K562 (cell line): ENCODE results near the gene CHD8. TPM values are rescaled to one million over a fixed set of nuclear protein-coding genes. Genes with fewer than 3 reads are reported as not detected.
A peak's percentile ranks its signal among the peaks of the same experiment; 100 is the strongest.

Experiments used
- AFF4 ChIP-seq: sonication (generic); formaldehyde crosslinking; IDR thresholded peaks from 2 replicates; pipeline ENCODE4 v1.8.0; 2023; ENCODE audit warnings: mild to moderate bottlenecking, missing genetic modification reagents
- BDP1 ChIP-seq: IDR thresholded peaks from 3 replicates; pipeline ENCODE4 v1.6.1; 2011; ENCODE audit not compliant: insufficient read length, insufficient read depth
- CUX1 ChIP-seq: fragments of 200-800 bp; sonication (Bioruptor generic); IDR thresholded peaks from 2 replicates; pipeline ENCODE4 v1.6.1; 2016; ENCODE audit warnings: missing genetic modification characterization, missing compliant biosample characterization
- FOXK2 ChIP-seq, 2 experiments: fragments of 450-650 bp; IDR thresholded peaks in 1 of 2; conservative IDR thresholded peaks in 1 of 2; 2 replicates each; pipeline ENCODE4 v1.6.1; 2016; ENCODE audit warnings: low read depth in 2 of 2, mild to moderate bottlenecking in 1 of 2
- FOXP1 ChIP-seq: sonication (generic); formaldehyde crosslinking; IDR thresholded peaks from 2 replicates; pipeline ENCODE4 v1.8.0; 2022; ENCODE audit warnings: mild to moderate bottlenecking, missing genetic modification reagents
- LARP7 ChIP-seq: fragments of 450-650 bp; IDR thresholded peaks from 2 replicates; pipeline ENCODE4 v1.6.1; 2016
- NFXL1 ChIP-seq: fragments of 450-650 bp; formaldehyde crosslinking; IDR thresholded peaks from 2 replicates; pipeline ENCODE4 v1.4.0; 2021; ENCODE audit warnings: mild to moderate bottlenecking
- TAF1 ChIP-seq: IDR thresholded peaks from 2 replicates; pipeline ENCODE4 v1.6.1; 2011; ENCODE audit warnings: mild to moderate bottlenecking, low read length, moderate library complexity; ENCODE audit not compliant: insufficient read depth, control insufficient read depth, severe bottlenecking; ENCODE audit errors: extremely low read depth
- ZNF407 ChIP-seq: fragments of 450-650 bp; IDR thresholded peaks from 2 replicates; pipeline ENCODE4 v1.6.1; 2016; ENCODE audit warnings: low read depth
- ZNF699 ChIP-seq: fragments of 250-450 bp; sonication (Bioruptor Pico); IDR thresholded peaks from 2 replicates; pipeline ENCODE4 v1.8.0; 2021; ENCODE audit warnings: mild to moderate bottlenecking, moderate library complexity; ENCODE audit not compliant: insufficient replicate concordance
- polyA plus RNA-seq, 8 experiments: library from polyadenylated mRNA; depleted of rRNA in 4 of 8; stranded (reverse) in 5 of 8; unstranded in 3 of 8; fragments of >200 nt; fragmentation: Nextera tagmentation in 2 of 8; fragmentation: Illumina TruSeq in 1 of 8; extraction: Ambion mirVana in 2 of 8; extraction: Trizol in 1 of 8; gene quantifications; 2 replicates each; pipeline versions ENCODE4 v1.2.1 to v1.2.3, GENCODE V29; 2011 to 2014; ENCODE audit warnings: inconsistent platforms in 1 of 8, missing spikeins in 1 of 8
- total RNA-seq, 7 experiments: library from RNA; depleted of rRNA in 6 of 7; stranded (reverse); fragments of >200 nt in 6 of 7; fragmentation: Illumina TruSeq in 2 of 7; extraction: Trizol in 2 of 7; gene quantifications; 2 replicates each; pipeline versions ENCODE4 v1.2.1 to v1.2.3, GENCODE V29; 2011 to 2021; ENCODE audit warnings: low replicate concordance in 1 of 7

The CHD8 gene
- total and polyA plus RNA-seq, 9 of the 15 experiments (the other 6 are each of a cell fraction or from before 2014, with no cell fraction given) = 11.1 to 51.2 (median 32.8) TPM

DNA sequence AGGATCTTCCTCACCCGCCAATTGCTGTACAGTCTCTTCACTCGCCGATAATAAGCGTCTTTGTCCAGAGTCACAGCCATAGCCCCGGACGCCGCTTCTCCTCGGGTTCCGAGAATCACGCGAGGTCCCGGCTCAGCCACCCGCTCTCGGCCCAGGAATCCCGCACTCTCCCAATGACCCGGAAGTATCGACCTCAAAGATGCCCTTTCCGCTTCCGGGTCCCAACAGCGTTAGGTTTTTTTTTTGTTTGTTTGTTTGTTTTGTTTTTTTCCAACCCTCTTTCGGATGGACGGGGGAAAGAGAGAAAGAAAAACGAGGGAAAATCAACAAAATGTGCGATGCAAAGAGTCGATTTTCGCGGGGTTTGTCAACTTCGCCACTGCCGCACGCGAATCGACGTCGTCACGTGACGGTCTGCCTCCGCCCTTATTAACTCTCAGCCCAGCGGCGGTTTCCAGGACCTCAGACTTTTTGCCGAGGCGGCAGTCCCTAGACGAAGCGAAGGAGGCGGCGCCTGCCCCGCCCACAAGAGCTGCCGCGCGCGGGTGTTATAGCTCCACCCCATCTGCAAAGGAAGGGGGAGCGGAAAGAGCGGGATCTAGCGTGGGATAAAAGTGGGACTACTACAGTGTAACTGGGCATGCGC, 72.0 kb downstream of the CHD8 start, which contains the start of gene SUPT16H (continued):
- no peak for TF ChIP-seq FOXP1
- no peak for TF ChIP-seq AFF4 (CRISPR knock-in tag)
- no peak for TF ChIP-seq LARP7
- no peak for TF ChIP-seq BDP1
- TF ChIP-seq NFXL1 (CRISPR knock-in tag) = no peak
- no peak for TF ChIP-seq ZNF699 (CRISPR knock-in tag)
- no peak for TF ChIP-seq ZNF407
- TF ChIP-seq FOXK2 (conservative IDR thresholded peaks at IDR 0.05 in 1 of 2, IDR thresholded peaks at IDR 0.05 in 1 of 2; ENCODE audit: low read depth in 2 of 2) = peak; percentile 77 to 86
- no peak for TF ChIP-seq CUX1 (CRISPR knock-in tag)
- peak; percentile 86 for TF ChIP-seq TAF1
